Myocyte (in vitro differentiated cells): ENCODE measurements around the gene RPS6KA2. TPM values are rescaled to one million over a fixed set of nuclear protein-coding genes. Genes with fewer than 3 reads are reported as not detected.

Source experiments
- DNase-seq: peaks from one replicate; pipeline ENCODE4 v3.0.0-alpha.2; 2012; ENCODE audit warnings: low read depth
- total RNA-seq: library from RNA; depleted of rRNA; stranded (reverse); fragments of >200 nt; gene quantifications from 2 replicates; pipeline ENCODE4 v1.2.3, GENCODE V29; 2014

RPS6KA2 gene
- total RNA-seq, 1 donor from 2014 or later, result 14.9 TPM

GRCh38 chr6:166578536-166579236 lies 48.4 kb downstream of the RPS6KA2 start:
- no peak for DNase-seq

GRCh38 chr6:166575205-166575604 lies 51.8 kb downstream of the RPS6KA2 start:
- no peak for DNase-seq

DNA sequence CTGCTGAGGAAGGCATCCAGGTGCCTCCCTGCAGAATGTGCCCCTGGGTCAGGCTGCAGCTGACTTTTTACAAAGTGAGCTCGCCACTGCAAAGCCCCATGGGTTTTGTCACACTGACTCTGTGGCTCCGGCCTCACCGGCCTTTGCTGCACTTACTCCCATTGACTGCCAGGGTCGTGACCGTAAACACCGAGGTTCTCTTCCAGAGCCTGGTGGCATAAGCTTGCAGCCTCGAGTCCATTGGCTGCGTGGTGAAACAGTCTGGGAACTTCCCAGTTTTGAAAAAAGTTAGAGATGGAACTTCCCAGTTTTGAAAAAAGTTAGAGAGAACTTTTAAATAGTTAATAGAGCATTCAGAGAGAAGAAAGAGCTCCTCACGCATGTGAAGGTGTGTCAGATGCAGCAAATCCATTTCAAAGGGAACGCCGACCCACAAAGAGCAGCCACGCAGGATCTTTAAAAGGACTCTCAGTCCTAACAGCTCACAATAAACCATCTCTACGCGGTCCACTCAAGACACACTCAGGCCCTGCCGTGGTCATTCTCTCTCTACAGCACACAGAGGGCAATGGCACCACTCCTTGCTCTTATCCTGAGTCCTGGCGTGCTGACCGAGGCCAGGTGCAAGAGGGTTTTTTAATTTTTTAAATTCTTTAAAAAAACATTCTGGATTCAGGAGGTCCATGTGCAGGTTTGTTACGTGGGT lies 53.4 kb downstream of the RPS6KA2 start:
- no peak for DNase-seq

DNA sequence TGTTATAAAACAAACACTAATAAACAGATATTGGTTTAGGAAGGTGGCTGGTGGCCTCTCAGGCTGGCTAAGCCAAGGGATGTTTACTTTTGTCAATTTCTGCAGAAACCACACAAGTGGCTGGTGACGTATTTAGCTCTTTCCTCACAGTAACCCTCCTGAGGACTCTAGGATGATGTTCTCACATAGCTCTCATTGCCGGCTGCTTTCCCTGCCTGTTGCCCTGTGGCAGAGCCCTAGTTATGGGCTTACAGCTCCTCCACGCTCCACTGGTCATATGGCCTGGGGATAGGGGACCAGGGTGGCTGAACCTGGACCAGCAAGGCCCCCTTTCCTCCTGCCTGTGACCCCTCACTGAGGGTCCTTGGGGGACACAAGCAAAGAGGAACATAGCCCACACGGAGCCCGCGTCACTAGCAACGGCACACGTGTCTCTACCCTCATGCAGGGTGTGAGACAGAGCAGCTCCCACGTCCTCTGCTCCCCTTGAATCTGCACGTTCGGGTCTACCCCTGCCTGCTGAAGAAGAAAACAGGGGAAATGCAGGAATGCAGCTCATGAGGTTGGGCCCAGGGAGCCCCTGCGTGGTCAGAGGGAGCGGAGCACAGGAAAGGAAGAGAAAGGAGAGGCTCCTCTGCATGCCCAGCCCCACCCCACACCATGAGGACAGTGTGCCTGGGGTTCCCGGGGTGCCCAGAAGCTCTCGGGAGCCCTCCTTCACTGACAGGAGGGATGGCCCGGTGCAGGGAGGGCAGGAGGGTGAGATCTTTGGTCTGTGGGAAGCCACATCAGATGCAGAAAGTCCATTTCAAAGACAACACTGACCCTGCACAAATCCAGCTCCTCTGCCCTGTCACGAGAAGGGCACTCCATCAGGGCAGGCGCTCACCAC lies 54.4 kb downstream of the RPS6KA2 start:
- peak; percentile 49 for DNase-seq

DNA sequence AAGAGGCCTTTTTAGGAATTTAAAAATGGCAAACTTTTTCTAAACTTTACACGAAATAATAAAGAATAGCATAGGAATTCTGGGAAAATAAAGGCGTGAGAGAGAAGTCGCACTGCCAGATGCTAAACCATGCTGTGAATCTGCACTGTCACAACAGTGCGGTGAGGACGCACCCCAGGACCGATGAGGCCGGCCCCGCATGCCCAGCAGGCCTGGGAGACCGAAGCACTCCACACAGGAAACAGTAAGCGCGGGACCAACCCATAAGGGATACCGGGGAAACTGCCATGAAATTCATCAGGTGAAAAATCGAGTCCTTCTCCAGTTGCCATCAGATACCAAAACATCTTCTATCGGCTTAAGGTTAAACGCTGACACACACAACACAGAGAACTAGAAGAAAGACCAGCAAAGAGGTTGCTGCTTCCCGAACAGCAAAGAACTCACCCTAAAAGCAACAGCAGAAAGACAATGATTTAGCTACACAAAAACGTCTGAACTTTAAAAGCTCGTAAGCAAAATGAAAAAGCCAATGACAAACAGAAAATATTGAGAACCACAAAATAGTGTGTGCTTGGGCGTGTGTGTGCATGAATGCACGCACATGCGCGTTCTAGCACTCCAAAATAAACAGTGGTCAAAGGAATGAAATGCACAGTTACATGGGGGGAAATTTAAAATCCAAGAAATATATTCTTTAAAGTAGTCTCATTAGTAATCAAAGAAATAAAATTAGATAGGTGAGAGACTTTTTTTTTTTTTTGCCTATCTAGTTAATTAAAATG lies 55.9 kb downstream of the RPS6KA2 start:
- DNase-seq, result no peak

DNA sequence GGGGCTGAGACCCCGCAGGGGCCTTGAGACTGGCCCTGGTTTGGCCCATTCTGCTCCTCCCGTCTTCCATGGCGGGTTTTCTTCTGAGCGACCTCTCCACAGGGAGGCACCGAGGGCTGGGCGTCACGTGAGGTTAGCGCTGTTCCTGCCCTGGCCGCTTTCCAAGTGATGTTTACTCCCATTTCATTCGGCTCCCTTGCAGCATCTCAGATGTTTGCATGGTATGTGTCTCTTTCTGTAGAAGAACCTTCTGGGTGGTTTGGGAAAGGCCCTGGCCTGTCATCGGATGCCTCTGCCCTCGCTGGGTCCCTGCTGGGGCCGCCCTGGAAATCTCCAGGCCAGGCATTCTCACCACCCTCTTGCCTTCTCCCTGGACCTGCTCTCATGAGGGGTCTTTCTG lies 57.8 kb downstream of the RPS6KA2 start:
- DNase-seq, result no peak

DNA sequence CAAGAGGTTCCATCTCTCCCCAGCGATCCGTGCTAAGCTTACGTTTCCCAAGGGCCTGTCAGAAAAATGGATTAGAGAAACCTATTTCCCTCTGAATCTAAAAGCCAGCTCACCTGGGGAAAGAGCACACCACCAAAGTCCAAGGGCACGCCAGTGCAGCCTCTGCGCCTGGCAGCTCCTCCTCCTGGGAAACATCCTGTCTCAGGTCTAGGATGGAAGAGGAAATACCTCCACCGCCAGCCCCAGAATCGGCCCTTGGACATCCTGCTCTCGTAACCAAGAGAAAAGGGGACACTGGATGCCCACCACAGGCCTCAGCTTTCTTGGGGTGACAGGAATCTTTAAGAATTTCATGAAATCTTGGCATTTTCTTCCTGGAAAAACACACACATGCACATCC lies 59.2 kb downstream of the RPS6KA2 start:
- no peak for DNase-seq

GRCh38 chr6:166567107-166567506 lies 59.9 kb downstream of the RPS6KA2 start:
- DNase-seq, result peak; percentile 99

DNA sequence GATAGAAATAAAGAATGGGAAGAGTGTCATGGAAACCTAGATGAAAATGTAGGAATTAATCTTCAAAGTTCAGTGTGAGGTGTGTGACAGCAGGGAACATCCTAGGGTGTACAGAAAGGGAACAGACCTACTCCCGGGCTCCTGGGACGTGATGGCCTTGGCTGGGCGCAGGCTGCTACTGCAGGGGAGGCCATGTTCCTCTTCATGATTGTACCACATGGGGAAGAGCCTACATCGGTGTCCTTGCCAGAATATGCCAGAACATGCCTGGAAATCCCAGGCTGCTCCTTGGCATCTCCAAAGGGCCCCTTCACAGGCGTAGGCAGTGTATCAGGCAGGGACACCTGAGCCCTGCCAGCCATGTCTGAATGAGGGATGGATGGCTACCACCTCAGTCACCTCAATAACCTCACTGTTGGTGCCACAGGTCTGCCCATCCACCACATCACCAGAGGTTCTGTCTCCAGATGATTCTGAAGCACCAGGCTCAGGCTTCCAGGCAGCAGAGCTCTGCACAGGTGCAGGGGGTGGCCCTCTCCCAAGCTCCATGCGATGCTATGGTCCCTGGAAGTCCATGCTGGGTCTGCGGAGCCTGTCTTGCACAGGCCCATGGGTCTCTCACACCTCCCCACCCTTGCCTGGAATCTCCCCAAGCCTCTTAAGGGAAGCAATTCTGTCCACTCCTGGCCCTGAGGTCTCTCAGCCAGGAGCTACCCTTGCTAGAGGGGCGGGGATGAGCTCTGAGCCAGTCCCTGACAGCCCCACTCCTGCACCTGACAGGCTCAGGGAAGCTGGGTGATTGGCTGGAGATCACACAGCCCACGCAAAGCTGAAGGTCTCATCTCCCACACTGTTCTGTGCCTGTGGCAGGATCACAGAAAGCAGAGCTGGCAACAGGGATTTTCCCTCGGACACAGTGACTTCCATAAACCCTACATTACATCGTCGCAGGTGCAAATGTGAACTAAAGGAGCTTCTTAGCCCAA lies 60.7 kb downstream of the RPS6KA2 start:
- DNase-seq, result no peak

- DNase-seq, result peak; percentile 65
Measured at GRCh38 chr6:166565084-166565967, 61.7 kb downstream of the RPS6KA2 start.

GRCh38 chr6:166563805-166564204 lies 63.2 kb downstream of the RPS6KA2 start:
- DNase-seq, result no peak

GRCh38 chr6:166563200-166563599 lies 63.9 kb downstream of the RPS6KA2 start:
- no peak for DNase-seq

DNA sequence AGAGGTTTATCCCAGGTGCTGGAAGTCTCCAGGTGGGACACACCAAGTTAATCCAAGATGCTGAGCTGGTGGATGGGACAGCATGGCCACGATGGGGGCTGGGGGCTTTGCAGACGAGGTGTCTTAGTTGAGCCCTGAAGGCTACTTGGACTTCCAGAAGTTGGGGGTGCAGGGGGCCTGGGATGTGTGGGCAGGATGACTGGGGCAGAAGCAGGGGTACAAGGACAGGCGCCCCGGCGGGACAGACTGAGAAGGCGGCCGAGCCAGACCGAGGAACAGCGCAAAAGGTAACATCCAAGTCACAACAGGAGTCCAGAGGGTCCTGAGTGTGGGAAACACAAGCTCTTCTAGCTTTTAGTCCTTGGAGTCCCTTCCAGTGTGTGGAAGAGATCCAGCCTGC lies 64.3 kb downstream of the RPS6KA2 start:
- no peak for DNase-seq

DNA sequence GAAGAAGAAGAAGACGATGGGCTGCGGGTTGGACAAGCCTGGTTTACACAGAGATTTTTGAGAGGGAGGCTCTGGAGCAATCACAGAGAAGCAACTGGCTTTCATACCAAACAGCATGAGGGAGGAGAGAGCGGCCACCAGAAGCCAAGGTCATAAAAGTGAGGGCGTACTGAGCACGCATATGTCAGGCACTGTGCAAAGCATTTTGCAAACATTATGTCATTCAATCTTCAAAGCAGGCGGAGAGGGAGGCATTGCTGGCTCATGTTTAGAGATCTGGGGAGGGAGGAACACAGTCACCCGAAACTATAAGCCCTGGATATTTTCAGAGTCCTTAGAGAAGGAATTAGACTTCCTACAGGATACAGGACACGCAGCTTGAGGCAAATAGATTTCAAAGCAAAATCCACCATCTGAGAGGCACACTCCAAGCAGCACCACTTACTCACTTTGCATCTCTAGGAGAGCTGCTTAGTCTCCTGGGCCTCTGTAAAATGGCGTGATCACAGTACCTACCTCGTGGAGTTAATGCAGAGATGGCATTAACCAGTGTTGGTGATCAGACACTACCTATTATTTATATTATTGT lies 65.2 kb downstream of the RPS6KA2 start:
- no peak for DNase-seq

DNA sequence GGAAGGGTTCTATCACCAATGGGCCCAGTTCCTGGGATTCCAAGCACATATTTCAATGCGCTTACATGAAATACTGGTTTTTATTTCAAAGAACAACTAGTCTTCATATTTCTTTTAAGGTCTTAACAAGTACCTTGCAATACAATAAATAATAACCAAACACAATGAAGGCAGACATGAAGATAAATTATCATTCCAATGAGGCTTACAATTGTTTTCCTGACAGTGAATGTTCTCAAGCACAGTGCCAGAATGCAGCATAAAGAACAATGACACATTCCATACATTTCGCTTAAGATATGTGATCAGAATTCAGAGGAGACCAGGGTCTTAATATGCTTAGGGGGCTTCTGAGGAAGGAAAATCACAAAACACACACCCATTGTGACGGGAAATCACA lies 66.8 kb downstream of the RPS6KA2 start:
- DNase-seq, result no peak

- DNase-seq, result no peak
Measured at GRCh38 chr6:166559662-166560061, 67.4 kb downstream of the RPS6KA2 start.

DNA sequence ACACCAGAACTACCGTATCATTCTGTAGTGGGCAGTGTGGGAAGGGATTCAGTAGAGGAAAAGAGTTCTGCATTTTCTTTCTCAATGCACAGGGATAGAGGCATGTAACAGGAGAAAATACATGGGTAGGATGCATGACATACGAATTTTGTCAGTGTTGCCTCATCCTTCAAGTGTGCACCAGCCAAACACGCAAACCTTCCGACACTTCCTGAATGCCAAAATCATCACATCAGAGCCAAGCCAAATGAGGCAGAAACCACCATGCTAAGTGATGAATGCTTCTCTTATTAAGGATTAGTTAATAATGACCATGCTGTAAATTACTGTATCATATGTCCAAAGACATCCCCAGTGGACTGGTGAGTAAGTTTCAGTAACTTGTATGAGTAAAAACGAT lies 67.8 kb downstream of the RPS6KA2 start:
- DNase-seq, result no peak
